ENCODE results near the gene SLC30A2.

The SLC30A2 gene

GRCh38 chr1:26037904-26038303 lies 8.0 kb downstream of the SLC30A2 start:
- peaks cover 10% of the 10 kb centered on the region for H3K27me3 Mint-ChIP-seq (ENCODE audit: low read depth)
- H3K27ac Mint-ChIP-seq = no peak overlapping the region
- no peaks in the 10 kb centered on the region for H3K36me3 Mint-ChIP-seq (ENCODE audit: low read depth)
- H3K4me1 Mint-ChIP-seq (ENCODE audit: low read depth) = peaks cover 12% of the 10 kb centered on the region
- no peaks in the 10 kb centered on the region for H3K9me3 Mint-ChIP-seq
- no peak overlapping the region for H3K4me3 Mint-ChIP-seq

- Mint-ChIP-seq H3K27me3 (ENCODE audit: low read depth) (peaks cover 14% of the 10 kb centered on the region), H3K4me3 (no peak overlapping the region), H3K36me3 (ENCODE audit: low read depth) (no peaks in the 10 kb centered on the region), H3K4me1 (ENCODE audit: low read depth) (peaks cover 12% of the 10 kb centered on the region), H3K27ac (no peak overlapping the region), H3K9me3 (no peaks in the 10 kb centered on the region)
These were observed 9.1 kb downstream of the SLC30A2 start for GRCh38 chr1:26036756-26037281.

- Mint-ChIP-seq H3K27ac (no peak overlapping the region), H3K9me3 (no peaks in the 10 kb centered on the region), H3K4me1 (ENCODE audit: low read depth) (peaks cover 12% of the 10 kb centered on the region), H3K36me3 (ENCODE audit: low read depth) (no peaks in the 10 kb centered on the region), H3K4me3 (peak overlapping the region; percentile 89), H3K27me3 (ENCODE audit: low read depth) (peaks cover 14% of the 10 kb centered on the region)
These were observed 9.8 kb downstream of the SLC30A2 start for GRCh38 chr1:26035959-26036755.

- peak overlapping the region; percentile 89 for H3K4me3 Mint-ChIP-seq
- no peaks in the 10 kb centered on the region for H3K36me3 Mint-ChIP-seq (ENCODE audit: low read depth)
- H3K27me3 Mint-ChIP-seq (ENCODE audit: low read depth) = peaks cover 14% of the 10 kb centered on the region
- peaks cover 12% of the 10 kb centered on the region for H3K4me1 Mint-ChIP-seq (ENCODE audit: low read depth)
- no peaks in the 10 kb centered on the region for H3K9me3 Mint-ChIP-seq
- peak overlapping the region; percentile 53 for H3K27ac Mint-ChIP-seq
These were observed 10.5 kb downstream of the SLC30A2 start for GRCh38 chr1:26035203-26035958.

- Mint-ChIP-seq H3K36me3 (ENCODE audit: low read depth) (no peaks in the 10 kb centered on the region), H3K27ac (no peak overlapping the region), H3K4me3 (peak overlapping the region; percentile 89), H3K4me1 (ENCODE audit: low read depth) (peaks cover 12% of the 10 kb centered on the region), H3K27me3 (ENCODE audit: low read depth) (peaks cover 14% of the 10 kb centered on the region), H3K9me3 (no peaks in the 10 kb centered on the region)
These were observed 11.3 kb downstream of the SLC30A2 start for GRCh38 chr1:26034504-26035202.

- Mint-ChIP-seq H3K27ac (no peak overlapping the region), H3K4me1 (ENCODE audit: low read depth) (peaks cover 13% of the 10 kb centered on the region), H3K9me3 (no peaks in the 10 kb centered on the region), H3K27me3 (ENCODE audit: low read depth) (peaks cover 14% of the 10 kb centered on the region), H3K4me3 (no peak overlapping the region), H3K36me3 (ENCODE audit: low read depth) (no peaks in the 10 kb centered on the region)
These were observed 13.1 kb downstream of the SLC30A2 start for GRCh38 chr1:26032656-26033357.

- Mint-ChIP-seq H3K4me1 (ENCODE audit: low read depth) (peaks cover 16% of the 10 kb centered on the region), H3K9me3 (no peaks in the 10 kb centered on the region), H3K27me3 (ENCODE audit: low read depth) (peaks cover 14% of the 10 kb centered on the region), H3K27ac (no peak overlapping the region), H3K36me3 (ENCODE audit: low read depth) (no peaks in the 10 kb centered on the region), H3K4me3 (no peak overlapping the region)
These were observed 14.2 kb downstream of the SLC30A2 start for GRCh38 chr1:26031611-26032220.

- H3K27me3 Mint-ChIP-seq (ENCODE audit: low read depth) = peaks cover 14% of the 10 kb centered on the region
- no peak overlapping the region for H3K27ac Mint-ChIP-seq
- H3K36me3 Mint-ChIP-seq (ENCODE audit: low read depth) = no peaks in the 10 kb centered on the region
- peaks cover 16% of the 10 kb centered on the region for H3K4me1 Mint-ChIP-seq (ENCODE audit: low read depth)
- no peak overlapping the region for H3K4me3 Mint-ChIP-seq
- no peaks in the 10 kb centered on the region for H3K9me3 Mint-ChIP-seq
These were observed 14.7 kb downstream of the SLC30A2 start for GRCh38 chr1:26031196-26031595.

- peaks cover 11% of the 10 kb centered on the region for H3K27me3 Mint-ChIP-seq (ENCODE audit: low read depth)
These were observed 15.9 kb downstream of the SLC30A2 start for GRCh38 chr1:26029864-26030481.

GRCh38 chr1:26029054-26029863 lies 16.7 kb downstream of the SLC30A2 start:
- Mint-ChIP-seq H3K36me3 (ENCODE audit: low read depth) (no peaks in the 10 kb centered on the region), H3K27me3 (ENCODE audit: low read depth) (peaks cover 4% of the 10 kb centered on the region), H3K4me1 (ENCODE audit: low read depth) (peaks cover 4% of the 10 kb centered on the region), H3K27ac (no peak overlapping the region), H3K9me3 (no peaks in the 10 kb centered on the region), H3K4me3 (no peak overlapping the region)

More at GRCh38 chr1:26029864-26030481, 15.9 kb downstream of the SLC30A2 start:
- Mint-ChIP-seq H3K9me3 (no peaks in the 10 kb centered on the region), H3K36me3 (ENCODE audit: low read depth) (no peaks in the 10 kb centered on the region), H3K4me3 (no peak overlapping the region), H3K4me1 (ENCODE audit: low read depth) (peaks cover 10% of the 10 kb centered on the region), H3K27ac (no peak overlapping the region)

GRCh38 chr1:26028490-26028980 lies 17.4 kb downstream of the SLC30A2 start:
- Mint-ChIP-seq H3K27me3 (ENCODE audit: low read depth) (peaks cover 4% of the 10 kb centered on the region), H3K4me1 (ENCODE audit: low read depth) (peaks cover 4% of the 10 kb centered on the region)

GRCh38 chr1:26027716-26028489 lies 18.0 kb downstream of the SLC30A2 start:
- Mint-ChIP-seq H3K27ac (no peak overlapping the region), H3K36me3 (ENCODE audit: low read depth) (no peaks in the 10 kb centered on the region), H3K27me3 (ENCODE audit: low read depth) (peaks cover 4% of the 10 kb centered on the region), H3K4me1 (ENCODE audit: low read depth) (peaks cover 4% of the 10 kb centered on the region), H3K9me3 (no peaks in the 10 kb centered on the region), H3K4me3 (no peak overlapping the region)

More at GRCh38 chr1:26028490-26028980, 17.4 kb downstream of the SLC30A2 start:
- no peaks in the 10 kb centered on the region for H3K9me3 Mint-ChIP-seq
- no peaks in the 10 kb centered on the region for H3K36me3 Mint-ChIP-seq (ENCODE audit: low read depth)
- no peak overlapping the region for H3K4me3 Mint-ChIP-seq
- H3K27ac Mint-ChIP-seq = no peak overlapping the region

All from T-helper 1 cell treated with Interleukin-12 subunit alpha and Interleukin-12 subunit beta and Interleukin-4 antibody, amounts not matched to agents 30 μg/mL and 1 μg/mL, for 36 hours (primary cell).